HG03280 (cell line): ENCODE measurements around the gene MRTFB.
"Not testable (repeated sequence)": the region's sequence is repeated elsewhere in the genome, so short reads cannot be mapped to it uniquely, and the experiment has no call there.

ENCODE experiments used
- ATAC-seq: cut with Tn5 transposase; IDR thresholded peaks from one replicate; pipeline ENCODE4 v1.9.1; 2021; ENCODE audit warnings: mild to moderate bottlenecking, moderate library complexity; ENCODE audit not compliant: unreplicated experiment

MRTFB gene

DNA sequence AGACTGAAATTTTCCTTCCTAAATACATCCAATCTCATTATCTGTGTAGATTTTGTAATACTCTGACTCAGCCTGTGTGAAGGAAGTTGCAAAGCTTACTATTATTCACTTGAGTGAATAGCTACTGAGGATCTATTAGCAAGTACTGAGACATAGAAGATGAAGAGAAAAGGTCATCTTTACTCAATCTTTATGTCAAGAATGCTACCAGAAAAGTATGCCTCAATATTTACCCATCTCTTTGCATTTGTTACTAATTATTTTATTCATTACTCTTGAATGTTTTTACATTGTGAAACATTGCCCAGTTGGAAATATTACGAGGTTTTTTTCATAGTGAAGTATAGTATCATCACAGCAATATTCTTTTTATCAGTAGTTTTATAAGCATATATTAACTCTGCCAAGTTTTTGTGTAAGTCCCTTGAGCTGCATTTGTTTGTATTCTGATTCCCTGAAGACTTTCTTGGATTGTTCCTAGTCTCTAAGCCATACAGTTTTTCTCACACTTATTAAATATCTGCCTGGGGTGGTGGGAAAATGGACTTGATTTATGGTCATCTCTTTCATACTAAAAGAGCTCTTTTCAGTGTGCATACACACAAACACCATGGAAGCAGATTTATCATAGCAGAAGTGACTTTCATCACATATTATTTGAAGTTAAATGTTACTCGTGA, 110.4 kb downstream of the MRTFB start:
- ATAC-seq, result no peak

DNA sequence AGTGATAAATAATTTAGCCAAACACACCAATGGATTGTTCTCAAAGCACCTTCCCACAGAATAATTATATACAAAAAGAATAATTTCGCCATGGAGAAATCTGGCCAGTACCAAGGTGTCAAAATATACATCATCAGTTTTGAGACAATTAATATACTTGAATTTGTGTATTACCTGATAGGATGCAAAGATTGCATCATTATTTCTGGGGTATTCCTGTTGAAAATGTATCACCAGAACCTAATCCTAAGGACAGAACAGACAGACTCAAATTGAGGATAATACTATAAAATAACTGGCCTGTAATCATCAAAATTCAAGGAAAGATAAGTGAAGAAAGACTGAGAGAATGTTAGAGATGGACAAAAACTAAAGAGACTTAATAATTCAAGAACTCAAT, 111.9 kb downstream of the MRTFB start:
- ATAC-seq, result no peak

DNA sequence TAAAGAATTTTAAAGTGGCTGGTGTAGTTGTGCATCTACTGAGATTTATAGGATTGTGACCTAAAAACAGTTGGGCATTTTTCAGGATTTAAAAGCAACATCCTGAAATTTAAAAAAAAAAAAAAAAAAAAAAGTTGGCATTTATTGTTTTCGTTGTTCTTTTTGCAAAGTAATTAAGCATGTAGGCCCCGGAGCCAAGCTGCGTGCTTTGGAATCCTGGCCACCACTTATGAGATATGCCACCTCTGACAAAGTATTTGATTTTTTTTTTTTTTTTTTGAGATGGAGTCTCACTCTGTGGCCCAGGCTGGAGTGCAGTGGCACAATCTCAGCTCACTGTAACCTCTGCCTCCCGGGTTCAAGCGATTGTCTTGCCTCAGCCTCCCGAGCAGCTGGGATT, 112.8 kb downstream of the MRTFB start:
- ATAC-seq, result not testable (repeated sequence)

DNA sequence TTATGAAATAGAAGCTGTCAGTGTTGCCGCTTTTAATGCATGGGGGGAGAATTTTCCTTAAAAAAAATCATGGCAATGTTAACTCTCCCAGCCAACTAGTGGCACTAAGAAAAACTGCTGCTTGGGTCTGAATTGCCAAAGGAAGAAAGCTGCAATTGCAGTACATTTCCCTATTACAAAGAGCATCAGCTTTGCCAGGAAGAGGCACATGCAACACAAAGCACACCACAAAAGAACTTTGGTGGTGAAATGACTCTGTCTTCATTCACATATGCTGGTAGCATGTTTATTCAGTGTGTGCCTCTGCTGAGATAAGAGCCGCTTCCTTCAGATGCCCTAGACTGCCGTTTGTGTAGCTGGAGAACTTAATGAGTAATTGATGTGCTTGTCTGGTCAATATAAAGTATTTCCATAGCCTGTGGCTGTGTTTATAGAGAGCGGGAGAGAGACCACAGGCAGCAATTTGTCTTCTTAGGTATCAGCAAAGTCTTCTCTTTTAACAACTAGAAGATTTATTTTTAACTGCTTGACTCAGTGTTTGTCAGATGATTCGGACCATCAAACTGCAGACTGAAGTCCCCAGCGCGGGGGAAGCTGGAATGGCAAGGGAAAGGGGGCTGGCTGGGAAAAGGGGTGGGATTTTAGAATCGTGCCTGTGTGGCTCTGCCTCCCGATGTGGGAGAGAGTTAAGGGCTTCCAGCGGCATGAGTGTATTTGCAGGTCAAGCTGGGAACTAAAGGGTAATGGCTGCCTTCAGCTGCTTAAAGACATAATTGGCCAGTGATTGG, 115.1 kb downstream of the MRTFB start:
- no peak for ATAC-seq

DNA sequence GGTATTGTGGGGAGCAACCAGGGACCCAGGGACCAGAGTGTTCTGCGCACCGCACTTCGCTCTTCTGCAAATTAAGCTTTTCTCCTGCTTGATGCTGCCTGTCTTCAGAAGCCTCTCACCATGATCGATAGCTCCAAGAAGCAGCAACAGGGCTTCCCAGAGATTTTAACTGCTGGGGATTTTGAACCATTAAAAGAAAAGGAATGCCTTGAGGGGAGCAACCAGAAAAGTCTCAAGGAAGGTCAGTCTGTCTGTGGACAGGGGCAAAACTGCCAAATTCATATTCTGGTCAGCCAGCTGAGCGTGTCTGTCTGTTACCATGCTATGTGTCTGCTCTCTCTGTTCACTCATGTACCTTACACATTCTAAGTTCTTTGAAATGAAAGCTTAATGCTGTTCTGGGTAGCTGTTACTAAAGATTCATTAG, 115.7 kb downstream of the MRTFB start:
- no peak for ATAC-seq

DNA sequence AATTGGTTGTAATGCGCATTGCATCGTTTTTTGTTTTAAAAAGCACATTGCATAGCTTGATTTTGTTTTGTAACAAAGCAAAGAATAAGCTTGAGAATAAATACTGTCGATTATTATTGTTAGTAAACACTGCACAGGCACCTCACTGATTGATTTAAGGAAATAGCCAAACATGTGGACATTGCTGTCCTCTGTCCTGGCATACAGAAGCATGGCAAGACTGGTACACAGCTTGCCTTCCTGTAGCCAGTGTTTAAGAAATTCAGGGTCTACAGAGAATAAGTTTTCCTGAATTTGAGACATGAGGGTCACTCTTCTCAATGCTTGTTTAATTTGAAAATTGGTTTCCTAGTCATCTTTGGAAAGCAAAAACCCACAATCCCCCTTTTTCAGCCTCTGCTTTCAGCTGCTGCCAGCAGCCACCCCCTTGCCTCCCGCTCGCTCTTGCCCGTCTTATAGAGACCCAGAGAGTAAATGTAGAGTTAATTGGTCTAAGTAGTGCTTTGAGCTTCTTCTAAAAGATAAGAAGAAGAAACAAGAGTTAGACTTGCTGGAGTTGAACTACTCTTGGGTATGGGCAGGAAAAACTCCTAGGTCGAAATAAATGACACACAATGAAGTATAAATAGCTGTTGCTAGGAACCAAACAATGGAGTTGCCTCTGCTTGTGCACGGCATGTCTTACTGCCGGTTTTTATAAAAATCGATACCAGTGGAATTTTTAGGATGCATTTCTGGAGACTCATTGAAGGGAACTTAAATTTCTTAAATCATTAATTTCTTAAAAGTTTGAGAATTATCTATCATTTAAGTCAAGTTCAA, 116.6 kb downstream of the MRTFB start:
- ATAC-seq, result no peak

DNA sequence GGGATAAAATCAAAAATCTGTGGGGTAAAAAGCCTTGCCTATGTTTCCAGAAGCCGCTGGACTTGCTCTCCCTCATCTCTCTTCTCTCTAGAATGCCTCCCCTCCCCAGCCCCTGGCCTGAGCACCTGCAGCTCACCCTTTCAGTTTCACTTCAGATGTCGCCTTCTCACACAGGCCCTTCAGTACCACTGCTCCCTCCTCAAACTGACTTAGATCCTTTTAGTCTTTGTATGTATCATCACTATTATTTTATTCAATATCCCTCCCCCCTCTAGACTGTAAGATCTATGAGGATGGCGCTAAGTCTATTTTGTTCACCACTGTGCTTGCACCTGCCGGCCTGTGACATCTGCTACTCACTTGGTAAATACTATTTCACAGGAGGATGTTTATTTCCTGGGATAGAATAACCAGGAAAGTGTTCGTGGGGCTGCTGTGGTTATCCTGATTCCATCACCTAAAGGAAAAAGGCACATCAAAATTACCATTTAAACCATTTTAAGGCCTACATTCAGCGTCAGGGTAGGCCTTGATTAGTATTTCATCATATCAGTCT, 122.3 kb downstream of the MRTFB start:
- peak; percentile 74 for ATAC-seq

DNA sequence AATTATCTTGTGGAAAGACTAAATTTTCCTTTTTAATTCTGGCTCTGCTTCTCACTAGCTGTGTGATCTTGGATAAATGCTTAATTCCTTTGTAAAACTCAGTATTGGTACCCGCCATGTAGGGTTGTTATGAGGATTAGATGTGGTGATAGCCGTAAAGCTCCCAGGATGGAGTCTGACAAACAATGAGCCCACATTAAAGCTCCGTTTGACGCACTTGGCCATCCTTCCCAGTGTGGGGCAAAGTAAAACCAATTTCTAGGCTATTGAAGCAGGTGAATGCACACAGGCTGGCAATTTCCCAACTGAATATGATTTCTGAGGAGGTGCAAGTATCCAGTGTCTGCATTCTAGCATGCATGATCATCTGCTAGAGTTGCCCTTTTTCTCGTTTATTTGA, 123.6 kb downstream of the MRTFB start:
- no peak for ATAC-seq

DNA sequence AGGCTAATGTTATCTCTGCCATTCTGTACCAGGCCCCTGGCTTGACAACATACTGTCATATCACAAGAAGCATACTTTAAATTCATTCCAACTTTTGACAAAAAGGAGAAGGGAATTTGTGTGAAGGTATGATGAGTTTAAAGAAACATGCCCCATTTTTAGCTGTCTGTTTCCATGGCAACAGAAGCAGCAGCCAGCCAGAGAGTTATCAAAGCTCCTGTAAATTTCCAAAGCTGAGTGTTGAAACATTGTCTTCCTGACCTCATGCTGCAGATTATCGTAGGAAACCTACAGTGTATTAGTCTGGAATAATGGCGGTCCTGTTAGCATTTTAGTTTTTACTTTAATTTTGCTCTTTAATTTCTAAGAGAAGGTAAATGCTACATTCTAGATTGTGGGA, 124.9 kb downstream of the MRTFB start:
- ATAC-seq, result no peak

DNA sequence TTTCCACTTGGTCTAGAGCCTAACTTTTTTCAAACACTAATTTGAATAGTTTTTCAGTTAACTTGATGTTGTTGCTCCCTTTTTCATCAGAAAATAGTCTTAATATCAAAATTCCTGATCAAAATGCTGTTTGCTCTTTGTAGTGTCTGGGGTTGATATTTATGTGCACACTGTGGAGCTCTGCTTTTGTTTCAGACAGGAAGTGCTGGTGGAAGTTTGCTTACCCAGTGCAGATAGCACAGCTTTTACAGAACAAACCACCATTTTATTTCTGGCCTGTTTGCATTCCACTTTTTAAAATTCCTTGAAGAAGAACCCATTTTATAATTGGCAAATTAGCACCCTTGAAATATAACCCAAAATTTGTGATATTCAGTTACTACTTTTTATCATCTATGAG, 125.4 kb downstream of the MRTFB start:
- ATAC-seq, result no peak

DNA sequence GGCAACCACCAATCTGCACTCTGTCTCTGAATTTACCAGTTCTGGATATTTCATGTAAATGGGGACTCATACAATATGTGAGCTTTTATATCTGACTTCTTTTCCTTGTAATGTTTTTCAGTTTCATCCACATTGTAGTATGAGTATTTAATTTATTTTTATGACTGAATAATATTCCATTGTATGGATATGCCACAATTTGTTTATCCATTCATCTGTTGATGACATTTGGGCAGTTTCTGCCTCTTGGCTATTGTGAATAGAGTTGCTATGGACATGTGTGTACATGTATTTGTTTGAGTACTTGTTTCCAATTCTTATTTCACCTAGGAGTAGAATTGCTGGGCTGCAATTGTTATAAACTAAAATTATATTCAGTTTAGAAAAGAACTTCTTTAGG, 126.9 kb downstream of the MRTFB start:
- ATAC-seq, result no peak

DNA sequence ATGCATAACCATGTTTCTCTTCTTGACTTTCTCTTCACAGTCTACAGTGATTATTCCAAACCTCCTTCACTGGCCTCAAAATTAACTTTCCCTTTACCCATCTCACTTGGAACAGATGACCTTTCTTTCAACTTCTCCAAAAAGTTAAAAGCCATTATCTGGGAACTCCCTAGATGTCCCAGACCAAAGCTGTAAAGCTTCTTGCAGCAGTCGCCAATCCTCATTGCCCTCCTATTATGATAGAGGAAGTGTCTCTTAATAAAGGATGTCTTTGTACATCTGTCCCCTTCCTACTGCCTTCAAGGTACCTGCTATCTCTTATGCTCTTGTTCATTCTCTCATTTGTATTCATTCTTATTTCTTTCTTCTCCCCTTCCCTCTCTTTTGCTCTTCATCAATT, 127.5 kb downstream of the MRTFB start:
- ATAC-seq, result no peak

DNA sequence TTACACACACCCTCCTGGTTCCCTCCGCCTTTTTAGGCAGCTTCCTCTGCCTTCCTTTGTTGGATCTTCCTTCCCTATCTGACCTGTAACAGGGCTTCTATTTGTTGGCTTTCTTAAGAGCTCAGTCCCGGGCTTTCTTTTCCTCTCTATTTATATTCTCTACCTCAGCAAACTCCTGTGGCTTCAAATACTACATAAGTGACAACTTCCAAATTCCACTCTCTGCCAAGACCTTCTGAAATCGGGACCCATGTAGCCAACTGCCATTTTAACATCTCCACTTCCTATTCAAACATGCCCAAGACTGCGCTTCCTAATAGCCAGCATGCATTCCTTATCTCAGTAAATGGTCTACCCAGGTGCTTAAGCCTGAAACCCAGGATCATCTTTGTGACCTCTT, 128.1 kb downstream of the MRTFB start:
- ATAC-seq, result no peak

DNA sequence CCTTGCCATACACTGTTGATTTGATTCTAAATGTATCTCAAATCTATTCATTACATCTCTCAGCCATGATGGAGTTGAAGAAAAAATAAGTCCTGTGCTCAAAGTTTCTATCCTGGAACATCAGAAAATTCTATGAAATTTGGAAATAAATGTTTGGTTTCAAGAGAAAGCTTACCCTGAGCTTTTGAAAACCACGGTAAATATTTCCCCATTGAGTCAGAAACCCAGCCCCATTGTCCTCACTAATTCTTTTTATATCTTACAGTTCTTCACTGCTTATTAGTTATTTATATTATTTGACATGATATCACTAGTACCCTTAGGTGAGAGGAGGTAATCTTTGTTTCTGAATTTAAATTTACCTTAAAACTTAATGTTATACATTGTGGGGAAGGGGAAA, 128.5 kb downstream of the MRTFB start:
- ATAC-seq, result no peak

DNA sequence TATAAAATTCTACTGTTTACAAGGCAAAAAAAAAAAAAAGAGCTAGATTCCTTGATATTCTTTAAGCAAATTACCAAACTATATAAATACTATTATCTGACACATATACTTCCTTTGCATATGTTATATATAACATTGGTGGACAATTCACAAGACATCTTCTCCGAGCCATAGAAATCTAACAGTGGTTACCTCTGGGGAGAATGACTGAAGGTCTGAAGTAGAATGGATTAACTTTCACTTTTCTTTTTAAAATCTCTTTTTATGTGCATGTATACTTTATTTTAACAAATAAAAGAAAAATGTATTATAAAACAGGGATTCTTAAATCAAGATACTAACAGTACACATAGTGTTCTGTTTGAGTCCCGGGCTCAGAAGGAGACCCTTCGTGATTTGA, 131.0 kb downstream of the MRTFB start:
- no peak for ATAC-seq

DNA sequence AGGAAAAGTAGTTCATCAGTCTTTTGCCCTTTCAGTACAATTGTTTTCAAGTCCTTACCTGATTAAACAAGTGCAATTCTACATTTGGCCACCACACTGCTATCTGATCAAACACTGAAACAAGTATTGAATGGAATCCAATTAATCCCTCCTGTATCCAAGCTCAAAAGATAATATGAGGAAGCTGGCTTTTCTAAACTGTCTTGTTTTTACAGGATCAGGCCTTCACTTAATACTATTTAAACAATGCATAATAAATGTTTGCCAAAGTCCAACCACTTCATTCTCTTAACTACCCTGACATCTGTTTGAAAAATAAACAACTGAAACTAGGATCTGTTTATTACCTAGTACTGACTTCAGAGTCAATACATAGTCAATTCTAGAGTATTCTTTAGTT, 131.6 kb downstream of the MRTFB start:
- no peak for ATAC-seq

DNA sequence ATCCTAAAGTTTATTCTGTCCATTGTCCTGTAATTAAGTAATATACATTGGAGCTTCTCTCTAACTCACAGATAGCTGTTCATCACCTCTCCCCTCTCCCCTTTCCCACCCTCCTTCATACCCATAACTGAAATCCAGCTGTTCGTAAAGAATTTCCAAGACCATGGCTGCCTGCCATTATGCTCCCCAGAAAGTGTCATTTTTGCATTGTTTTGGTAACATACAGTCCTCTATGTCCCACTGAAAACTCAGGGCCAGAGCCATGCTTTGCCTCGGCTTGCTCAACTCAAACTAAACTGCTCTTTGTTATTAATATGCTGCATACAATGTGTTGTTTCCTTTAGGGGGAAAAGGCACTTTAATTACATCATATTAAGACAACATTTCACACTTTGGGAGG, 132.0 kb downstream of the MRTFB start:
- ATAC-seq, result no peak

DNA sequence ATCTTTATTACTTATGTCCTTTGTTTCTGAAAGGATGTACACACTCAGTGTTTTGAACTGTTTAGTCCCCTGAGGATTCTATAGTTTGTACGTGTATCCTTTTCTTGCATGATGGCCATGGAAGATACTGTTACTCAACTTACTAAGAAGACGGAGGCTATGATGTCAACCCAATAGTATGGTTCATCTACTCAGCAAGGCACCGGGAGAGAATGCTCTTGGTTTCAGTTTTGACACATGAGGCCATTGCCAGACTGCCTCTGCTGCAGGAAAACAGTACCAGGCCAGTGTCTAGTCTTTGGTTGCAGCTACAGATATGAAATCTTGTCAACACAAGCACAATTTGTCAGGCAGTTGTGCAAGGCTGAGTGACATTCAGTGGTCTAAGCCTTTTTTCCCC, 134.5 kb downstream of the MRTFB start:
- ATAC-seq, result no peak

DNA sequence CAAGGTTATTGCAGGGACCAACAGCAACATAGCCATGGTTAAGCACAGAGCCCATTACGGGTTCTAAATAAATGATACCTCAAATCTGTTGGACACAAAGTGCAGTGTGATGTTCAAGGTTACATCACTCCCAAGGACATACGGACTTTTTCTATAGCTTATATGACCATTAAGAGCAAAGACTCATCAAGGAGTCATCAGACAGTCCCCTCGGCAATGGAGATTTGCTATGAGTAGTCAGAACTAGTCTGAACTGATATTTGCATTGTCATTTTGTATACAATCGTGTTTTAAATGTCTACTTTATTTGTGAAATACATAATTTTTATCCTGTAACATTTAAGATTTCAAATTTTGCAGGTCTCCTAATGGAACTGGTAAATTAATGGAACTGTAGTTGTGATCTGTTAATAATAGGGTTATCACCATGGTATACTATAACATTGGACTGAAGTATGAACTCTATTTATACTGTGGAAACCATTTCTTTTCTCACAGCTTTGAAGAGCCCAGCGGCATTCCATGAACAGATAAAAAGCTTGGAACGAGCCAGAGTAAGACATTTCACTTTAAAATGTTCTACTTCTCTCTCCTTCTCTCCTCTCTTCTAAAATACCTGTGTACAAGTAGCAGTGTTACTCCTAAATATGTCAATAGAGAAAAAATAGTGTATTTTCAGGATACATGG, 140.9 kb downstream of the MRTFB start:
- no peak for ATAC-seq

DNA sequence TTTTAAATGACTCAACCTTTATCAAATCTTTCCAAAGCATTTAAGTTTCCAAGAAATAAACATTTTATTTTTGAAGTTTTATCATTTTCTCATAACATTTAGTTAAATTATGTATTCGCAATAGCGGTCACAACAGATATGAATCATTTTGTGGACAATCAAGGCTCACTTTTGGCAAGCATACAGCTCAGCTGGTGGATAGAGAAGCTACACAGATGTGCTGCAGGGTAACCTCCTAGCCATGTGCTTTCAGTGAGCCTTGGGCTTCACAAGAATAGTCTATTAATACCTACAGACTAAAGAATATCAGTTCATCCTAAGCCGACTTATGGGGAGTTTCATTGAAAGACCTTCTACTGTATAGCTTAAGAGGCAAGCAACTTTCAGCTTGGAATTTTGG, 144.8 kb downstream of the MRTFB start:
- no peak for ATAC-seq

DNA sequence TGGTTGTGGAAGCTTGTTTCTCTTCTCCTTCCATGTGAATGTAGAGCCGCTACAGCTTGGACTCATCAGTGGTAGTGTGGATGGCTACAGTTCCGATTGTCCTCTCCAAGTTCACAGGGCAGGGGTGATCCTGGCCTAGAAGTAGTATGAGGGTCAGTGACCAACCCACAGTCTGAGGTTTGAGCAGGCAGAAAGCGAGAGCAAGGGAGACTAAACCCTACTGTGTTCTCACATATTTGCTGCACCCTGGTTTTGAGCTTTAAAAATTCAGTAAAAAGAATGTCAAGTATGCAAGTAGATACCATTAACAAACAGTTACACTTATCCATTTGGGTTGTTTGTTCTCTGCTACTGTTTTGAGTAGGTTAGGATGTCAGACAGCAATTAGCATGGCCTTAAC, 148.9 kb downstream of the MRTFB start:
- no peak for ATAC-seq
